Fibroblast of lung (primary cell): ENCODE data around the gene RGS17. TPM values are rescaled to one million over a fixed set of nuclear protein-coding genes. Genes with fewer than 3 reads are reported as not detected.

Experiments used
- DNase-seq, 2 donors: peaks; one replicate each; pipeline versions ENCODE4 v3.0.0 to v3.0.0-alpha.2; 2010; ENCODE audit warnings: low read depth in 2 of 2
- H2AFZ ChIP-seq: 2 replicates; pipeline ENCODE4 v1.5.1; 2012; ENCODE audit warnings: low read length, control low read depth, inconsistent platforms
- H3K27ac ChIP-seq: 2 replicates; pipeline ENCODE4 v1.5.1; 2011; ENCODE audit warnings: low read length, control low read depth; ENCODE audit not compliant: insufficient read depth
- H3K27me3 ChIP-seq: 2 replicates; pipeline ENCODE4 v1.5.1; 2011; ENCODE audit warnings: mild to moderate bottlenecking, low read length; ENCODE audit not compliant: control insufficient read depth, insufficient read depth
- H3K36me3 ChIP-seq: 2 replicates; pipeline ENCODE4 v1.5.1; 2011; ENCODE audit warnings: low read length; ENCODE audit not compliant: control insufficient read depth, insufficient read depth
- H3K4me1 ChIP-seq: 2 replicates; pipeline ENCODE4 v1.5.1; 2011; ENCODE audit warnings: low read length; ENCODE audit not compliant: control insufficient read depth, insufficient read depth; ENCODE audit errors: extremely low read depth
- H3K4me2 ChIP-seq: 2 replicates; pipeline ENCODE4 v1.5.1; 2011; ENCODE audit warnings: low read length, control low read depth; ENCODE audit not compliant: insufficient read depth; ENCODE audit errors: extremely low read depth
- H3K4me3 ChIP-seq, 4 experiments: fragments of 200-600 bp in 1 of 4; sonication (generic) in 1 of 4; replicated peaks in 1 of 4; 2 replicates each; pipeline ENCODE4 v1.5.1; 2011 to 2016; ENCODE audit warnings: low read length in 4 of 4, low read depth in 3 of 4, mild to moderate bottlenecking in 3 of 4, control low read depth in 2 of 4, inconsistent platforms in 1 of 4, mixed read lengths in 1 of 4; ENCODE audit not compliant: insufficient read depth in 1 of 4; ENCODE audit errors: control extremely low read depth in 1 of 4
- H3K79me2 ChIP-seq: 2 replicates; pipeline ENCODE4 v1.5.1; 2012; ENCODE audit warnings: mild to moderate bottlenecking, low read length, inconsistent platforms; ENCODE audit not compliant: control insufficient read depth, insufficient read depth
- H3K9ac ChIP-seq: 2 replicates; pipeline ENCODE4 v1.5.1; 2011; ENCODE audit warnings: mild to moderate bottlenecking, low read length, control low read depth; ENCODE audit not compliant: insufficient read depth
- H3K9me3 ChIP-seq: 2 replicates; pipeline ENCODE4 v1.5.1; 2012; ENCODE audit warnings: low read depth, low read length; ENCODE audit not compliant: control insufficient read depth, insufficient read depth
- H4K20me1 ChIP-seq: 2 replicates; pipeline ENCODE4 v1.5.1; 2011; ENCODE audit warnings: low read length; ENCODE audit not compliant: control insufficient read depth, insufficient read depth; ENCODE audit errors: extremely low read depth
- EZH2 ChIP-seq: IDR thresholded peaks from 2 replicates; pipeline ENCODE4 v1.5.1; 2012; ENCODE audit warnings: low read length, control low read depth, mild to moderate bottlenecking; ENCODE audit errors: missing control alignments
- polyA plus RNA-seq, 2 donors: library from polyadenylated mRNA; depleted of rRNA in 1 of 2; stranded (reverse) in 1 of 2; unstranded in 1 of 2; fragments of >200 nt; gene quantifications; 2 replicates each; pipeline ENCODE4 v1.2.1, GENCODE V29; 2011 to 2012; ENCODE audit warnings: missing spikeins in 1 of 2
- total RNA-seq: library from RNA; depleted of rRNA; stranded (reverse); fragments of >200 nt; gene quantifications from 2 replicates; pipeline ENCODE4 v1.2.1, GENCODE V29; 2014
- TF ChIP-seq, protein P1 (sequence below), 2 donors: IDR thresholded peaks in 1 of 2; conservative IDR thresholded peaks in 1 of 2; 1 replicate in 1 of 2; 2 replicates in 1 of 2; pipeline ENCODE4 v1.5.1; 2011 to 2012; ENCODE audit warnings: low read length in 2 of 2, control low read depth in 1 of 2, inconsistent platforms in 1 of 2, low read depth in 1 of 2, mild to moderate bottlenecking in 1 of 2

RGS17 gene
- total and polyA plus RNA-seq, 2 donors (not counting 1 experiment from before 2014, with no cell fraction given) = 2.1 to 10.2 TPM

DNA sequence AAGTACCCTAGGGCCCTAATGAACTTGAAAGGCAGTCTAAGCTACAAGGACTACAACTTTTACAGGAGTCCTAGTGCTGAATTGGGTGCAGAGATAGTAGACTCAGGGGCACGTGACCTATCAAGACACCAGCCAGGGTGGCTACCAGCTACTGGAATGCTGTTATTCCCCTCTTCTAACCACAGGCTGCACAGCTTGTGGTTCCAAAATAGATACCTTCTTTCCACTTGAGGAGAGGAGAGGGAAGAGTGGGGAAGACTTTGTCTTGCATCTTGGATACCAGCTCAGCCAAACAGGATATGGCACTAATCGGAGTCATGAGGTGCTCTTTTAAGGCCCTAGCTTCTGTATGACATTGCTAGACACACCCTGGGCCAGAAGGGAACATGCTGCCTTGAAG is 68.6 kb downstream of the RGS17 start:
- H3K9me3 ChIP-seq = no peaks in the 10 kb centered on the region
- TF ChIP-seq, protein P1, sequence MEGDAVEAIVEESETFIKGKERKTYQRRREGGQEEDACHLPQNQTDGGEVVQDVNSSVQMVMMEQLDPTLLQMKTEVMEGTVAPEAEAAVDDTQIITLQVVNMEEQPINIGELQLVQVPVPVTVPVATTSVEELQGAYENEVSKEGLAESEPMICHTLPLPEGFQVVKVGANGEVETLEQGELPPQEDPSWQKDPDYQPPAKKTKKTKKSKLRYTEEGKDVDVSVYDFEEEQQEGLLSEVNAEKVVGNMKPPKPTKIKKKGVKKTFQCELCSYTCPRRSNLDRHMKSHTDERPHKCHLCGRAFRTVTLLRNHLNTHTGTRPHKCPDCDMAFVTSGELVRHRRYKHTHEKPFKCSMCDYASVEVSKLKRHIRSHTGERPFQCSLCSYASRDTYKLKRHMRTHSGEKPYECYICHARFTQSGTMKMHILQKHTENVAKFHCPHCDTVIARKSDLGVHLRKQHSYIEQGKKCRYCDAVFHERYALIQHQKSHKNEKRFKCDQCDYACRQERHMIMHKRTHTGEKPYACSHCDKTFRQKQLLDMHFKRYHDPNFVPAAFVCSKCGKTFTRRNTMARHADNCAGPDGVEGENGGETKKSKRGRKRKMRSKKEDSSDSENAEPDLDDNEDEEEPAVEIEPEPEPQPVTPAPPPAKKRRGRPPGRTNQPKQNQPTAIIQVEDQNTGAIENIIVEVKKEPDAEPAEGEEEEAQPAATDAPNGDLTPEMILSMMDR (conservative IDR thresholded peaks at IDR 0.05 in 1 of 2, IDR thresholded peaks at IDR 0.05 in 1 of 2; ENCODE audit: low read depth in 1 of 2, low read length in 2 of 2) = no peak
- no peak for TF ChIP-seq EZH2
- no peak overlapping the region for H3K4me3 ChIP-seq
- no peak overlapping the region for H2AFZ ChIP-seq
- no peak for DNase-seq
- no peak overlapping the region for H3K9ac ChIP-seq
- H4K20me1 ChIP-seq = no peaks in the 10 kb centered on the region
- peaks cover 3% of the 10 kb centered on the region for H3K4me1 ChIP-seq
- H3K27ac ChIP-seq = no peak overlapping the region
- no peak overlapping the region for H3K4me2 ChIP-seq
- H3K27me3 ChIP-seq = no peaks in the 10 kb centered on the region
- H3K36me3 ChIP-seq = no peaks in the 10 kb centered on the region
- peaks cover 2% of the 10 kb centered on the region for H3K79me2 ChIP-seq

DNA sequence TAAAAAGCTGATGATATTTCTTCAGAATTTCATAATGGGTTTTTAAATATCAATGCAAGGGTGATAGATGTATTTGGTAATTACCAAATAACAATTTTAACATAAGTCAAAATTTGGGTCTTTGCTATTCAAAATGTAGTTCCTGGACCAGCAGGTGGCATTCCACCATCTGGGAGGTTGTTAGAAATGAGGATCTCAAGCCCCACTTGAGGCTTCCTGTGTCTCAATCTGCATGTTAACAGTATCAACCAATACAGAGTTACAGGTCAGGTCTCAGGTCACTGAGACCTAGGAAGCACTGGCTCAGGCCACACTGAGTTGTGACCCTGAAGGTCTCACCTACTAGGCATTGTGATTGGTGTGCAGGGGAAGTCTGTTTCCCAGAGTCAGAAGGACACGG is 71.3 kb downstream of the RGS17 start:
- TF ChIP-seq, protein P1 (conservative IDR thresholded peaks at IDR 0.05 in 1 of 2, IDR thresholded peaks at IDR 0.05 in 1 of 2; ENCODE audit: low read depth in 1 of 2, low read length in 2 of 2) = peak in 1 of 2 donors; percentile 14
- TF ChIP-seq EZH2 = no peak
- Histone ChIP-seq H4K20me1 (no peaks in the 10 kb centered on the region), H3K4me3 (no peak overlapping the region), H3K27me3 (no peaks in the 10 kb centered on the region), H3K79me2 (peaks cover 2% of the 10 kb centered on the region), H2AFZ (no peak overlapping the region), H3K27ac (no peak overlapping the region), H3K4me2 (no peak overlapping the region), H3K9ac (no peak overlapping the region), H3K36me3 (no peaks in the 10 kb centered on the region), H3K9me3 (no peaks in the 10 kb centered on the region), H3K4me1 (peaks cover 3% of the 10 kb centered on the region)
- peak in 1 of 2 donors; percentile 8 for DNase-seq

DNA sequence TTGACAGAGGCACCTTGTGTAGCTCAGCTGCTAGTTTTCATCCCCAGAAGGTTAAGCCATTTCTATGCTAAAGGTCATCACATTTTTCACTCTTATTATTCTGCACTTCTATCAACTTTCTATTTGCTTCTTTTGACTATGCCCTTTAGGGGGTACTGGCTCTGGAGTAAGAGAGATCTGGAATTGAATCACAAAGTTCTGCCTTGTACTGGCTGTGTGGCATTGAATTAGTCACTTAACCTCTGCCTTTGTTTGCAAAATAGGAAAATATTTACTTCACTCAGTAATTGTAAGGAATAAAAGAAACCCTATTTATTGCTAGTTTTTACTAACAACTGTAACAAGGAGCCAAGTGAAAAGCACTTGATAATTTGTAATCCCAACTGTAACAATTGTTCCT is 71.8 kb downstream of the RGS17 start:
- Histone ChIP-seq H3K4me2 (no peak overlapping the region), H3K4me3 (no peak overlapping the region), H4K20me1 (no peaks in the 10 kb centered on the region), H3K4me1 (peaks cover 3% of the 10 kb centered on the region), H3K27ac (no peak overlapping the region), H3K9ac (no peak overlapping the region), H3K27me3 (no peaks in the 10 kb centered on the region), H3K36me3 (no peaks in the 10 kb centered on the region), H3K79me2 (peaks cover 2% of the 10 kb centered on the region), H3K9me3 (no peaks in the 10 kb centered on the region), H2AFZ (no peak overlapping the region)
- no peak for TF ChIP-seq EZH2
- TF ChIP-seq, protein P1 (conservative IDR thresholded peaks at IDR 0.05 in 1 of 2, IDR thresholded peaks at IDR 0.05 in 1 of 2; ENCODE audit: low read depth in 1 of 2, low read length in 2 of 2) = no peak
- no peak for DNase-seq
